T-helper 17 cell (primary cell): Measurements from ENCODE around the gene ZNF616. TPM values are rescaled to one million over a fixed set of nuclear protein-coding genes. Genes with fewer than 3 reads are reported as not detected.

Experiments
- ATAC-seq: fragments of 150-1000 bp; cut with Tn5 transposase; 2 replicates; pipeline ENCODE4 v1.10.0; 2021; ENCODE audit warnings: mild to moderate bottlenecking, moderate library complexity
- DNase-seq, 3 donors: peaks; one replicate each; pipeline versions ENCODE4 v3.0.0 to v3.0.0-alpha.2; 2020 to 2021
- H3K9me3 ChIP-seq: one replicate; pipeline ENCODE4 v1.7.0; 2013; ENCODE audit warnings: low read length, mild to moderate bottlenecking; ENCODE audit not compliant: control insufficient read depth, poor library complexity, severe bottlenecking
- H3K27ac Mint-ChIP-seq: one replicate; pipeline ENCODE4 v1.8.0; 2022; ENCODE audit warnings: mild to moderate bottlenecking, moderate library complexity, mixed read lengths
- H3K27me3 Mint-ChIP-seq: one replicate; pipeline ENCODE4 v1.8.0; 2022; ENCODE audit warnings: mixed read lengths
- H3K36me3 Mint-ChIP-seq: one replicate; pipeline ENCODE4 v1.8.0; 2022; ENCODE audit warnings: low read depth, mixed read lengths
- H3K4me1 Mint-ChIP-seq: one replicate; pipeline ENCODE4 v1.8.0; 2022; ENCODE audit warnings: mild to moderate bottlenecking, mixed read lengths
- H3K4me3 Mint-ChIP-seq: one replicate; pipeline ENCODE4 v1.8.0; 2022; ENCODE audit warnings: mild to moderate bottlenecking, moderate library complexity, mixed read lengths
- total RNA-seq, 4 donors: library from RNA in 2 of 4; stranded (reverse) in 2 of 4; gene quantifications; one replicate each; pipeline ENCODE4 v1.2.3 and lab custom pipeline; 2022 to 2026

ZNF616 gene
- total RNA-seq, 2 donors from 2014 or later, result 2.0 to 3.9 TPM

- Mint-ChIP-seq H3K4me3 (peak within 1 kb of the TSS; percentile 92), H3K36me3 (peaks cover 7% of the 10 kb centered on the region)
- peaks cover 10% of the 10 kb centered on the region for H3K9me3 ChIP-seq
These were observed 44.3 kb downstream of the ZNF616 start, which contains the start of gene ZNF841 for GRCh38 chr19:52095172-52096014. Gene ZNF841, minus strand, starts transcription at chr19:52095765. Its CDS starts 10,964 bp downstream, at chr19:52084801.

GRCh38 chr19:52094526-52095130 is 45.1 kb downstream of the ZNF616 start:
- peaks cover 11% of the 10 kb centered on the region for H3K4me1 Mint-ChIP-seq
- H3K27me3 Mint-ChIP-seq, result no peaks in the 10 kb centered on the region
- peaks cover 6% of the 10 kb centered on the region for H3K9me3 ChIP-seq
- peak overlapping the region; percentile 91 for H3K27ac Mint-ChIP-seq
- peak overlapping the region; percentile 92 for H3K4me3 Mint-ChIP-seq
- ATAC-seq, result no peak
- DNase-seq, result no peak
- H3K36me3 Mint-ChIP-seq, result peaks cover 8% of the 10 kb centered on the region

More at GRCh38 chr19:52095172-52096014, 44.3 kb downstream of the ZNF616 start, which contains the start of gene ZNF841:
- H3K4me1 Mint-ChIP-seq, result peaks cover 11% of the 10 kb centered on the region
- H3K27me3 Mint-ChIP-seq, result no peaks in the 10 kb centered on the region
- peak within 1 kb of the TSS; percentile 91 for H3K27ac Mint-ChIP-seq
- DNase-seq, result peak; percentile 66 to 73 (median 70)
- ATAC-seq, result peak; percentile 98

- no peak overlapping the region for H3K27ac Mint-ChIP-seq
- H3K9me3 ChIP-seq, result peaks cover 22% of the 10 kb centered on the region
- H3K4me3 Mint-ChIP-seq, result no peak overlapping the region
- H3K27me3 Mint-ChIP-seq, result no peaks in the 10 kb centered on the region
- ATAC-seq, result no peak
- H3K36me3 Mint-ChIP-seq, result peaks cover 18% of the 10 kb centered on the region
- DNase-seq, result no peak
- no peaks in the 10 kb centered on the region for H3K4me1 Mint-ChIP-seq
These were observed 53.3 kb downstream of the ZNF616 start for GRCh38 chr19:52086481-52086880.

- H3K27me3 Mint-ChIP-seq, result no peaks in the 10 kb centered on the region
- no peak overlapping the region for H3K27ac Mint-ChIP-seq
- peaks cover 22% of the 10 kb centered on the region for H3K36me3 Mint-ChIP-seq
- no peaks in the 10 kb centered on the region for H3K4me1 Mint-ChIP-seq
- ATAC-seq, result no peak
- H3K4me3 Mint-ChIP-seq, result no peak overlapping the region
- no peak for DNase-seq
- peaks cover 72% of the 10 kb centered on the region for H3K9me3 ChIP-seq
These were observed 69.2 kb downstream of the ZNF616 start for GRCh38 chr19:52070496-52070895.

GRCh38 chr19:52069653-52070052 is 70.1 kb downstream of the ZNF616 start:
- Mint-ChIP-seq H3K4me1 (no peaks in the 10 kb centered on the region), H3K36me3 (peaks cover 17% of the 10 kb centered on the region), H3K4me3 (no peak overlapping the region), H3K27ac (no peak overlapping the region), H3K27me3 (no peaks in the 10 kb centered on the region)
- no peak for ATAC-seq
- H3K9me3 ChIP-seq, result peaks cover 71% of the 10 kb centered on the region
- DNase-seq, result no peak

GRCh38 chr19:52066258-52066863 is 73.4 kb downstream of the ZNF616 start:
- Mint-ChIP-seq H3K27ac (no peak overlapping the region), H3K4me3 (no peak overlapping the region), H3K27me3 (no peaks in the 10 kb centered on the region), H3K36me3 (peaks cover 11% of the 10 kb centered on the region), H3K4me1 (no peaks in the 10 kb centered on the region)
- ATAC-seq (no peak), DNase-seq (no peak)
- H3K9me3 ChIP-seq, result peaks cover 69% of the 10 kb centered on the region

- no peak overlapping the region for H3K27ac Mint-ChIP-seq
- H3K9me3 ChIP-seq, result peaks cover 69% of the 10 kb centered on the region
These were observed 74.3 kb downstream of the ZNF616 start for GRCh38 chr19:52065399-52065798.

More at GRCh38 chr19:52065399-52065798, 74.3 kb downstream of the ZNF616 start:
- Mint-ChIP-seq H3K4me1 (no peaks in the 10 kb centered on the region), H3K4me3 (no peak overlapping the region), H3K36me3 (peaks cover 5% of the 10 kb centered on the region), H3K27me3 (no peaks in the 10 kb centered on the region)
- no peak for DNase-seq
- no peak for ATAC-seq

Other genes starting within 250 kb of the ZNF616 start
- gene ZNF649, start 234.9 kb downstream of the ZNF616 start, total RNA-seq, result 10 to 100 TPM in 1 of 2 donors, 1 to 10 TPM in 1; 8.0 to 10.2 TPM
- gene ZNF613, start 212.5 kb downstream of the ZNF616 start, total RNA-seq, result 1 to 10 TPM; 2.0 to 3.3 TPM
- gene ZNF350, start 153.1 kb downstream of the ZNF616 start, total RNA-seq, result 10 to 100 TPM; 33.5 to 36.0 TPM
- gene ZNF615, start 131.7 kb downstream of the ZNF616 start, total RNA-seq, result 10 to 100 TPM; 12.0 to 12.2 TPM
- 1 to 10 TPM; 6.6 to 8.0 TPM for gene ZNF614, start 111.6 kb downstream of the ZNF616 start, total RNA-seq
- gene ZNF432, start 91.1 kb downstream of the ZNF616 start, total RNA-seq, result 10 to 100 TPM; 16.6 to 18.7 TPM
- gene ZNF841, start 44.2 kb downstream of the ZNF616 start, total RNA-seq, result 10 to 100 TPM; 24.4 to 26.4 TPM
- 10 to 100 TPM; 18.9 to 21.2 TPM for gene ZNF836, start 31.7 kb upstream of the ZNF616 start, total RNA-seq
- 100 to 1,000 TPM; 173 to 180 TPM for gene PPP2R1A, start 50.1 kb upstream of the ZNF616 start, total RNA-seq
- 10 to 100 TPM; 31.1 to 36.0 TPM for gene ZNF766, start 129.6 kb upstream of the ZNF616 start, total RNA-seq
- 1 to 10 TPM; 6.3 to 8.3 TPM for gene ZNF480, start 157.2 kb upstream of the ZNF616 start, total RNA-seq
- gene ZNF610, start 196.3 kb upstream of the ZNF616 start, total RNA-seq, result under 1 TPM; 0.16 to 0.30 TPM
- 10 to 100 TPM; 11.0 to 16.8 TPM for gene ZNF880, start 230.0 kb upstream of the ZNF616 start, total RNA-seq